GM23248 (cell line): ENCODE measurements around the gene ADGRL1.

ENCODE experiments used
- EZH2 ChIP-seq: fragments of 200-600 bp; sonication (generic); IDR thresholded peaks from 2 replicates; pipeline ENCODE4 v1.6.1; 2018; ENCODE audit warnings: antibody characterized with exemption, mild to moderate bottlenecking; ENCODE audit not compliant: insufficient read depth, poor library complexity, severe bottlenecking
- EZH2phosphoT487 ChIP-seq: fragments of 200-600 bp; sonication (generic); IDR thresholded peaks from 2 replicates; pipeline ENCODE4 v1.6.1; 2018; ENCODE audit warnings: antibody characterized with exemption, moderate library complexity, mild to moderate bottlenecking, low read depth; ENCODE audit not compliant: insufficient read depth

DNA sequence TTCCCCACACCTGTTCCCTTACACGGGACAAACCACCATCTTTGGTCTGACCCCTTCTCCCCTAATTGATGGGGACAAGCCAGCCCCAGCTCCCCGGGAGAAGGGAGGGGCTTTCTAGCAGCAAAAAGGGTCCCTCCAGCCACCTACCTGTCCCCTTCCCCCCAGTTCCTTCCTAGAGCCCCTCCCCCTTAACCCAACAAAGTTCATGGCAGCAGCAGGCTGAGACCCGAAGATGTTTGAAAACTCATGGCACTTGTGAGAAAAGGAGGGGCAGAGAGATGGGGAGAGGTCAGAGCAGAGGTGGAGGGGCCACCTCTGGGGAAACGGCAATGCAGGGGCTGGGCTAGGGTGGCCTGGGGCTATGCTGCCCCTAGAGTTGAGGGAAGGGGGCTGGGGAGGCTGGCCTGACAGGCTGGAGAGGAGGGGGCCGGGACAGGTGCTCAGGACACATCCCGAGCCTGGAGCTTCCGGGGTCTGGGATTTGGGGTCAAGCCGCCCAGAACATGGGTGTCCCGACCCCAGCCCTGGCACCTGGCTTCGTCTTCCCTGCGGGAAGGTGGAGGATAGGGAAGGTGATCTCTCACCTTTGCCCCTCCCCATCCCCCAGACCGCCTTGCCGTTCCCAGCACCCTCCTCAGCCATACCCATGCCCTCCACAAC is 57.1 kb downstream of the ADGRL1 start:
- no peak for TF ChIP-seq EZH2
- no peak for TF ChIP-seq EZH2phosphoT487
